SU-DHL-6 (cell line): ENCODE data around the gene LENG9.

ENCODE experiments used
- H2AFZ ChIP-seq: fragments of 200-600 bp; sonication (generic); 2 replicates; pipeline ENCODE4 v1.6.1; 2014; ENCODE audit warnings: low read depth, mild to moderate bottlenecking, moderate library complexity, mixed read lengths, antibody characterized with exemption, low read length; ENCODE audit not compliant: severe bottlenecking
- H3F3A ChIP-seq: fragments of 200-600 bp; shearing (Covaris generic); 2 replicates; pipeline ENCODE4 v1.6.0; 2016; ENCODE audit warnings: antibody characterized with exemption, mild to moderate bottlenecking; ENCODE audit not compliant: insufficient read depth
- H3K27ac ChIP-seq: fragments of 200-600 bp; sonication (generic); 2 replicates; pipeline ENCODE4 v1.5.1; 2016; ENCODE audit warnings: low read depth, mild to moderate bottlenecking, low read length, moderate library complexity, mixed read lengths
- H3K27me3 ChIP-seq: fragments of 200-600 bp; sonication (generic), shearing (Covaris generic); 2 replicates; pipeline ENCODE4 v1.6.0; 2014; ENCODE audit warnings: mild to moderate bottlenecking, low read length
- H3K36me3 ChIP-seq: fragments of 200-600 bp; sonication (generic); 2 replicates; pipeline ENCODE4 v1.6.1; 2014; ENCODE audit warnings: mild to moderate bottlenecking, low read length, mixed read lengths
- H3K4me2 ChIP-seq: fragments of 300-600, 200-600 bp; shearing (Covaris generic), sonication (generic); 2 replicates; pipeline ENCODE4 v1.6.0; 2014; ENCODE audit warnings: low read length, low read depth, mild to moderate bottlenecking; ENCODE audit not compliant: poor library complexity, severe bottlenecking
- H3K4me3 ChIP-seq: fragments of 200-600 bp; sonication (generic); 2 replicates; pipeline ENCODE4 v1.5.1; 2014; ENCODE audit warnings: antibody characterized with exemption, low read length, mild to moderate bottlenecking, mixed read lengths; ENCODE audit not compliant: insufficient read depth, poor library complexity, severe bottlenecking
- H3K79me2 ChIP-seq: fragments of 200-600 bp; sonication (generic); 2 replicates; pipeline ENCODE4 v1.6.1; 2014; ENCODE audit warnings: mild to moderate bottlenecking, low read length, moderate library complexity; ENCODE audit not compliant: insufficient read depth
- H3K9ac ChIP-seq: fragments of 200-600 bp; sonication (generic); 2 replicates; pipeline ENCODE4 v1.7.0; 2014; ENCODE audit warnings: mild to moderate bottlenecking, low read length
- H3K9me2 ChIP-seq: fragments of 200-600 bp; sonication (generic); replicated peaks from 2 replicates; pipeline ENCODE4 v1.6.1; 2014; ENCODE audit warnings: low read length; ENCODE audit not compliant: insufficient read depth
- H3K9me3 ChIP-seq: fragments of 200-600 bp; sonication (generic); 2 replicates; pipeline ENCODE4 v1.6.1; 2014; ENCODE audit warnings: low read length, mixed read lengths; ENCODE audit not compliant: insufficient read depth
- H4K20me1 ChIP-seq: fragments of 200-600 bp; sonication (generic); 2 replicates; pipeline ENCODE4 v1.6.1; 2014; ENCODE audit warnings: low read depth, mild to moderate bottlenecking, antibody characterized with exemption, low read length, moderate library complexity, mixed read lengths
- EZH2phosphoT487 ChIP-seq: fragments of 200-600 bp; sonication (generic), shearing (Covaris generic); conservative IDR thresholded peaks from 2 replicates; pipeline ENCODE4 v1.6.1; 2018; ENCODE audit warnings: mild to moderate bottlenecking, antibody characterized with exemption, low read length, moderate library complexity, mixed read lengths
- TF ChIP-seq, protein P1 (sequence below): fragments of 200-600 bp; sonication (generic); IDR thresholded peaks from one replicate; pipeline ENCODE4 v1.5.1; 2017; ENCODE audit warnings: antibody characterized with exemption, mild to moderate bottlenecking, low read length, moderate library complexity; ENCODE audit not compliant: insufficient read depth, poor library complexity, severe bottlenecking

Gene LENG9

DNA sequence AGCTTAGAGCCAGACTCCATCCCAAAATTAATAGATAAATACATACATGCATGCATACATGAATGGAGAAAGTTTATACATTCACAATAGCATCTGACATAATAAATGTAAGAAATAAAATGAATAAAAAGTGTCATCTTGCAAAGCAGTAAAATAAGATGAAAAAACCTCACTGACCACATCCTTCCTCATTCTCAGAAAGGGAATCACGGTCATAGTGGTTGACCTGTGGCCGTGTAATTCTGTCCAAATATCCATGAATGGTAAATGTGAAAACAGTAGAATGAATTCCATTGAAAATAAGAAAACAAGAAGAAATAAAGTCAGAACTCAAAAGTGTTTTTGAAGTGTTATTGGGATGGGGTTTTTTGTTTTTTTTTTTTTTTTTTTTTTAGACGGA, 19.3 kb upstream of the LENG9 start:
- H3K9me2 ChIP-seq = no peaks in the 10 kb centered on the region
- no peak overlapping the region for H3K9ac ChIP-seq
- H3K27me3 ChIP-seq = no peaks in the 10 kb centered on the region
- no peaks in the 10 kb centered on the region for H4K20me1 ChIP-seq
- no peak overlapping the region for H3K4me3 ChIP-seq
- no peaks in the 10 kb centered on the region for H3K9me3 ChIP-seq
- no peaks in the 10 kb centered on the region for H3K36me3 ChIP-seq
- H2AFZ ChIP-seq = no peak overlapping the region
- TF ChIP-seq, protein P1, sequence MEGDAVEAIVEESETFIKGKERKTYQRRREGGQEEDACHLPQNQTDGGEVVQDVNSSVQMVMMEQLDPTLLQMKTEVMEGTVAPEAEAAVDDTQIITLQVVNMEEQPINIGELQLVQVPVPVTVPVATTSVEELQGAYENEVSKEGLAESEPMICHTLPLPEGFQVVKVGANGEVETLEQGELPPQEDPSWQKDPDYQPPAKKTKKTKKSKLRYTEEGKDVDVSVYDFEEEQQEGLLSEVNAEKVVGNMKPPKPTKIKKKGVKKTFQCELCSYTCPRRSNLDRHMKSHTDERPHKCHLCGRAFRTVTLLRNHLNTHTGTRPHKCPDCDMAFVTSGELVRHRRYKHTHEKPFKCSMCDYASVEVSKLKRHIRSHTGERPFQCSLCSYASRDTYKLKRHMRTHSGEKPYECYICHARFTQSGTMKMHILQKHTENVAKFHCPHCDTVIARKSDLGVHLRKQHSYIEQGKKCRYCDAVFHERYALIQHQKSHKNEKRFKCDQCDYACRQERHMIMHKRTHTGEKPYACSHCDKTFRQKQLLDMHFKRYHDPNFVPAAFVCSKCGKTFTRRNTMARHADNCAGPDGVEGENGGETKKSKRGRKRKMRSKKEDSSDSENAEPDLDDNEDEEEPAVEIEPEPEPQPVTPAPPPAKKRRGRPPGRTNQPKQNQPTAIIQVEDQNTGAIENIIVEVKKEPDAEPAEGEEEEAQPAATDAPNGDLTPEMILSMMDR = no peak
- no peak for TF ChIP-seq EZH2phosphoT487
- H3K27ac ChIP-seq = no peak overlapping the region
- H3K4me2 ChIP-seq = no peak overlapping the region
- no peaks in the 10 kb centered on the region for H3F3A ChIP-seq
- H3K79me2 ChIP-seq = no peaks in the 10 kb centered on the region

GRCh38 chr19:54481326-54481930, 17.9 kb upstream of the LENG9 start:
- Histone ChIP-seq H3K4me2 (no peak overlapping the region), H3K9me2 (no peaks in the 10 kb centered on the region), H3K36me3 (no peaks in the 10 kb centered on the region), H3F3A (no peaks in the 10 kb centered on the region), H3K79me2 (no peaks in the 10 kb centered on the region), H3K27me3 (no peaks in the 10 kb centered on the region), H4K20me1 (no peaks in the 10 kb centered on the region), H2AFZ (no peak overlapping the region), H3K9me3 (no peaks in the 10 kb centered on the region), H3K9ac (no peak overlapping the region), H3K4me3 (no peak overlapping the region), H3K27ac (no peak overlapping the region)
- TF ChIP-seq, protein P1 = peak; percentile 32
- TF ChIP-seq EZH2phosphoT487 = no peak

DNA sequence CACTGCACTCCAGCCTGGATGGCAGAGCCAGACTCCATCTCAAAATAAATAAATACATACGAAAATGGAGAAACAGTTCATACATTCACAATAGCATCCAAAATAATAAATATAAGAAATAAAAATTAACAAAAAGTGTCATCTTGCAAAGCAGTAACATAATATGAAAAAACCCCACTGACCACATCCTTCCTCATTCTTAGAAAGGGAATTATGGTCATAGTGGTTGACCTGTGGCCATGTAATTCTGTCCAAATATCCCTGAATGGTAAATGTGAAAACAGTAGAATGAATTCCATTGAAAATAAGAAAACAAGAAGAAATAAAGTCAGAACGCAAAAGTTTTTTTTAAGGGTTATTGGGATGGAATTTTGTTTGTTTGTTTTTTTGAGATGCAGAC, 16.5 kb upstream of the LENG9 start:
- Histone ChIP-seq H3K27ac (no peak overlapping the region), H4K20me1 (no peaks in the 10 kb centered on the region), H2AFZ (no peak overlapping the region), H3F3A (no peaks in the 10 kb centered on the region), H3K9me2 (no peaks in the 10 kb centered on the region), H3K79me2 (no peaks in the 10 kb centered on the region), H3K9me3 (no peaks in the 10 kb centered on the region), H3K4me3 (no peak overlapping the region), H3K36me3 (no peaks in the 10 kb centered on the region), H3K9ac (no peak overlapping the region), H3K27me3 (no peaks in the 10 kb centered on the region), H3K4me2 (no peak overlapping the region)
- TF ChIP-seq EZH2phosphoT487 = no peak
- TF ChIP-seq, protein P1 = no peak
